ENCODE measurements around the gene GPBAR1. TPM values are rescaled to one million over a fixed set of nuclear protein-coding genes. Genes with fewer than 3 reads are reported as not detected.

The GPBAR1 gene
- total and polyA plus RNA-seq, 2 experiments from 2014 or later, result 0.44 TPM; not detected in 1

GRCh38 chr2:218229851-218230250 lies 31.0 kb upstream of the GPBAR1 start:
- Histone ChIP-seq H3K4me2 (no peak overlapping the region), H3K36me3 (ENCODE audit: insufficient read depth) (peaks cover 57% of the 10 kb centered on the region), H3K4me1 (ENCODE audit: insufficient read depth) (no peaks in the 10 kb centered on the region), H2AFZ (no peak overlapping the region), H3K79me2 (replicated peaks; ENCODE audit: insufficient read depth) (peaks cover 46% of the 10 kb centered on the region), H3F3A (replicated peaks; ENCODE audit: low read depth) (no peaks in the 10 kb centered on the region), H3K27me3 (ENCODE audit: insufficient read depth) (no peaks in the 10 kb centered on the region), H3K9me2 (ENCODE audit: insufficient read depth) (no peaks in the 10 kb centered on the region), H3K4me3 (no peak overlapping the region), H4K20me1 (replicated peaks; ENCODE audit: insufficient read depth) (peaks cover 31% of the 10 kb centered on the region), H3K27ac (ENCODE audit: low read depth) (no peak overlapping the region)
- no peak for ATAC-seq
- no peaks in the 10 kb centered on the region for H3K27me3 Mint-ChIP-seq (ENCODE audit: insufficient read depth, low read depth, poor library complexity)
- DNase-seq (ENCODE audit: low spot score), result no peak
- H3K36me3 Mint-ChIP-seq (ENCODE audit: low read depth), result peaks cover 89% of the 10 kb centered on the region
- no peaks in the 10 kb centered on the region for H3K4me1 Mint-ChIP-seq
- TF ChIP-seq CREB1 (CRISPR knock-in tag; IDR thresholded peaks at IDR 0.05; ENCODE audit: low read depth), result no peak
- TF ChIP-seq STAT1 (IDR thresholded peaks at IDR 0.05; ENCODE audit: unreplicated experiment), result no peak
- no peak for TF ChIP-seq EZH2 (IDR thresholded peaks at IDR 0.05; ENCODE audit: low read depth, unreplicated experiment)
- TF ChIP-seq ZNF114 (CRISPR knock-in tag; IDR thresholded peaks at IDR 0.05), result no peak
- no peak for TF ChIP-seq ZNF462 (CRISPR knock-in tag; IDR thresholded peaks at IDR 0.05)
- TF ChIP-seq CTCF (conservative IDR thresholded peaks at IDR 0.05; ENCODE audit: low read depth in 2 of 2), result no peak
- TF ChIP-seq POLR2AphosphoS5 (IDR thresholded peaks at IDR 0.05; ENCODE audit: low read depth), result no peak
- TF ChIP-seq NANOG (IDR thresholded peaks at IDR 0.05; ENCODE audit: borderline replicate concordance), result no peak
- no peak for TF ChIP-seq JUNB (IDR thresholded peaks at IDR 0.05; ENCODE audit: unreplicated experiment)
- TF ChIP-seq EZH2phosphoT487 (IDR thresholded peaks at IDR 0.05; ENCODE audit: unreplicated experiment), result no peak
- no peak for TF ChIP-seq REST (IDR thresholded peaks at IDR 0.05; ENCODE audit: unreplicated experiment)
- no peak for TF ChIP-seq ETS1 (IDR thresholded peaks at IDR 0.05)
- no peak for TF ChIP-seq ZNF331 (CRISPR knock-in tag; IDR thresholded peaks at IDR 0.05; ENCODE audit: low read depth)
- no peak overlapping the region for H3K27ac Mint-ChIP-seq
- H3K9me3 Mint-ChIP-seq, result no peaks in the 10 kb centered on the region
- no peak overlapping the region for H3K4me3 Mint-ChIP-seq
